ENCODE results near the gene PACS2. TPM values are rescaled to one million over a fixed set of nuclear protein-coding genes. Genes with fewer than 3 reads are reported as not detected.

Gene PACS2
- total RNA-seq, 4 donors from 2014 or later, result 37.1 to 116 (median 52.2) TPM

DNA sequence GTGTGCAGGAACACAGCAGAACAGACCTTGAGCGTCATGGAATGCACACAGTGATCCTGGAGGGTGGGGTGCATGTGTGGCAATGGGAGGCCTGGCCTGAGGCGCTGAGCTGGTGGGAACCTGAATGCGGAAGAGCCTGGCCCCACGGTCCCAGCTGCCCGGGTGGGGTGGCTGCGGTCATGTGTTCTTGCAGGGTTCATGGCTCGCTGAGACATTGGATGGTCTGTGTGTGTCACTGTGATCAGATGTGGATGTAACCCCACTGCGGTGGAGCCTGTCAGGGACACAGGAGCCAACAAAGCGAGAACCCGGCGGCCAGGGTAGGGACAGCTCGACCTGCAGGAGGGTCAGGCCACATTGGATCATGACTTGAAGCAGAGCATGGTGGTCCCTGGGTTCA is 128.3 kb downstream of the PACS2 start:
- H3K4me1 ChIP-seq, result no peaks in the 10 kb centered on the region
- H3K36me3 ChIP-seq, result no peaks in the 10 kb centered on the region
- intact Hi-C loops (cut with DNase I; ENCODE audit: low total_unique reads), result no loop called here

DNA sequence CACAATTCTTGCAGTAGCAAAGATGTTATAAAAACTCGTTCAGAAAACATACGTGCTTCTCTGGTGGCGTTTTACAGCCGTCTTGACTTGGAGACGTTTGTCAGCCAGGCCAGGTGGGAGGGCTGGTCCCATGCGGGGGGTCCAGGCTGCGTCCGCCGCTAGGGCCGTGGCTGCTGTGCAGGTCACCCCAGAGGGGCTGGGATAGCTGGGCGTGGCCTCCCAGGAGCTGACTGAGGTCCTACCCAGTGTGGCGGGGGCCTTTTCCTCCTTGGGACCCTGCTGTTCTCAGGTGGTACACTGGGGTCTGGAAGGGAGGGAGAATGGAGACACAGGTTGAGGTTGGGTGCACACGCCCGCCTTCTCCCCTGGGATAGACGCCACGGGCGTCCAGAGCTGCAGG is 130.3 kb downstream of the PACS2 start:
- DNase-seq, result no peak
- Histone ChIP-seq H3K27ac (no peak overlapping the region), H3K4me1 (no peaks in the 10 kb centered on the region), H3K4me3 (no peak overlapping the region), H3K27me3 (no peaks in the 10 kb centered on the region), H3K9me3 (no peaks in the 10 kb centered on the region), H3K36me3 (no peaks in the 10 kb centered on the region)
- intact Hi-C loops (cut with DNase I; ENCODE audit: low total_unique reads), result no loop called here
- TF ChIP-seq, protein P1, sequence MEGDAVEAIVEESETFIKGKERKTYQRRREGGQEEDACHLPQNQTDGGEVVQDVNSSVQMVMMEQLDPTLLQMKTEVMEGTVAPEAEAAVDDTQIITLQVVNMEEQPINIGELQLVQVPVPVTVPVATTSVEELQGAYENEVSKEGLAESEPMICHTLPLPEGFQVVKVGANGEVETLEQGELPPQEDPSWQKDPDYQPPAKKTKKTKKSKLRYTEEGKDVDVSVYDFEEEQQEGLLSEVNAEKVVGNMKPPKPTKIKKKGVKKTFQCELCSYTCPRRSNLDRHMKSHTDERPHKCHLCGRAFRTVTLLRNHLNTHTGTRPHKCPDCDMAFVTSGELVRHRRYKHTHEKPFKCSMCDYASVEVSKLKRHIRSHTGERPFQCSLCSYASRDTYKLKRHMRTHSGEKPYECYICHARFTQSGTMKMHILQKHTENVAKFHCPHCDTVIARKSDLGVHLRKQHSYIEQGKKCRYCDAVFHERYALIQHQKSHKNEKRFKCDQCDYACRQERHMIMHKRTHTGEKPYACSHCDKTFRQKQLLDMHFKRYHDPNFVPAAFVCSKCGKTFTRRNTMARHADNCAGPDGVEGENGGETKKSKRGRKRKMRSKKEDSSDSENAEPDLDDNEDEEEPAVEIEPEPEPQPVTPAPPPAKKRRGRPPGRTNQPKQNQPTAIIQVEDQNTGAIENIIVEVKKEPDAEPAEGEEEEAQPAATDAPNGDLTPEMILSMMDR (IDR thresholded peaks at IDR 0.05), result no peak

More for the DNA sequence above, 128.3 kb downstream of the PACS2 start:
- no peak for TF ChIP-seq POLR2A (IDR thresholded peaks at IDR 0.05)
- TF ChIP-seq, protein P1 (IDR thresholded peaks at IDR 0.05), result no peak
- no peak overlapping the region for H3K27ac ChIP-seq
- no peak for DNase-seq
- no peaks in the 10 kb centered on the region for H3K9me3 ChIP-seq
- no peaks in the 10 kb centered on the region for H3K27me3 ChIP-seq
- no peak overlapping the region for H3K4me3 ChIP-seq

DNA sequence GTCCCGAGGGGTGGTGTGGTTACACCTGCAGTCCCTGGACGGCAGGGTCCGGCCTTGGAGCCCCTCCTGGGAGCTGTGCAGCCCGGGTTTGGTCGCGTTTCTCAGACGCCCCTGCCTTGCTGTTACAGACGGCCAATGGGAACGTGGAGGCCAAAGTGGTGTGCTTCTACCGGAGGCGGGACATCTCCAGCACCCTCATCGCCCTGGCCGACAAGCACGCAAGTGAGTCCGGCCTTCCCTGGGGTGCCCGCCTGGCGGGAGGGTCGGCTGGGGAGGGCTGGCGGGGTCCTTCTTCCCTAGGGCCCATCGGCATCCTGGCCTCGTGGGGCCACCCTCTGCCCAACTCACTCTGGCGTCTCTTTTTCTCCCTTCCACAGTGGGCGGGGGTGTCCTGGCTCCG is 130.7 kb downstream of the PACS2 start:
- H3K36me3 ChIP-seq, result no peaks in the 10 kb centered on the region

DNA sequence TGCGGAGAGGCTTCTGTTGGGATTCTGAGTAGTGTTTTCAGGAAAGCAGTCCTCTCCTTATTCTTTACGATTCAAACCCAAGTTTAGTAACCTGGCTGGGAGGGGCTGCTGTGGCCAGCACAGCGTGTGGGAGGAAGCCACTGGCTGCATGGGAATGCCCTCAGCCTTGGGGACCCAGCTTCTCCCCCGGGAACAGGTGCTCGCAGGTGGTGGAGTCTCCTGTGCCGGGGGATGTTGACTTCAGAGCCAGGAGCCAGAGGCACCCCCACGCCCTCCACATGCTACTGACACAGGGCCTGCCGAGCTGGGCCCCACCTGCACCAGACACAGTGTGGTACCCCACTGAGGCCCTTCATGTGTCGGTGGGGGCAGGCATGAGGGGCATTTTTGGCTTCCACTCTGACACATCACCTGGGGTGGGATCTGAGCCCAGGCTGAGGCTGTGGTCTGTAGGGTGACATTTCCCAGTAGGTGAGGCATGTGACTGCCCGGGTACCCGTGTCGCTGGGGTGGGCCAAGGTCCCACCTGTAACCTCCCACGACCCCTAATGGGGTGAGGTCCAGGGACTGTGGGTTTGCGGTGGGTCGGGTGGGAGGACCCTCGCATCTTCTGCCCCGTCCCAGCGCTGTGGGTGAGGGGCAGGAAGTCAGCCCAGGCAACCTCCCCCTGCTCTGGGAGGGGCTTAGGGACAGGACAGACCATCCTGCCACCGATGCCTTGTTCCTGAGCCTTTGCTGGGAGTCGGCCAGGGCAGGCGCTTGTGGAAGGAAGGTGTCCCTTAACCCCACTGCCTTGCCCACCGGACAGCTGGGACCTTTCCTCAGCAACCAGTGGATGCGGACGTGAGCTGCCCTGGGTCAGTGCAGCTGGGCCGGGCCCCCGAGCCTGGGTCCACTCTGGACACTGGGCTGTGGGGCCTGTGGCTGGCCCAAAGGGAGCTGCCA is 131.6 kb downstream of the PACS2 start:
- Histone ChIP-seq H3K27me3 (no peaks in the 10 kb centered on the region), H3K27ac (no peak overlapping the region), H3K4me3 (no peak overlapping the region), H3K4me1 (no peaks in the 10 kb centered on the region), H3K36me3 (no peaks in the 10 kb centered on the region), H3K9me3 (no peaks in the 10 kb centered on the region)
- no peak for DNase-seq
- TF ChIP-seq POLR2A (IDR thresholded peaks at IDR 0.05), result no peak
- TF ChIP-seq, protein P1 (IDR thresholded peaks at IDR 0.05), result no peak
- intact Hi-C loops (cut with DNase I; ENCODE audit: low total_unique reads), result no loop called here

More for the DNA sequence above, 130.7 kb downstream of the PACS2 start:
- DNase-seq, result no peak
- Histone ChIP-seq H3K4me3 (no peak overlapping the region), H3K27me3 (no peaks in the 10 kb centered on the region), H3K9me3 (no peaks in the 10 kb centered on the region), H3K27ac (no peak overlapping the region), H3K4me1 (no peaks in the 10 kb centered on the region)
- TF ChIP-seq, protein P1 (IDR thresholded peaks at IDR 0.05), result no peak
- no peak for TF ChIP-seq POLR2A (IDR thresholded peaks at IDR 0.05)
- intact Hi-C loops (cut with DNase I; ENCODE audit: low total_unique reads), result no loop called here

DNA sequence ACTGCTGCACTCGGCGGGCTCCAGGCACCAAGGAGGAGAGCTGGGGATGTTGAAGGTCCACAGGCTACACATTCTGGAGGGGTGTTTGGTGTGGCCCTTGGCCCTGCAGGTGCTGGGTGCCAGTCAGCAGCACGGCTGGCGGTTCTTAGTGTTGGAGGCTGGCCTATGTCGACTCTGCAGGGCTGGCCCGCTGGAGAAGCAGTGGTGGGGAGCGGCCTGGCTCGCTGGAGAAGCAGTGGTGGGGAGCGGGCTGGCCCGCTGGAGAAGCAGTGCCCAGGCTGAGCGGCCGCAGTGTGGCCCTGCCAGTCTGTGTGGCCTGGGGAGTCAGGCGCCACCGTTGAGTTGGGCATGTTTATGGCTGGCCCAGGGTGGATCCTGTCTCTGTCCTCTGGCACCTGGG is 132.4 kb downstream of the PACS2 start:
- Histone ChIP-seq H3K4me3 (no peak overlapping the region), H3K4me1 (no peaks in the 10 kb centered on the region), H3K9me3 (no peaks in the 10 kb centered on the region), H3K27me3 (no peaks in the 10 kb centered on the region), H3K36me3 (no peaks in the 10 kb centered on the region), H3K27ac (no peak overlapping the region)
- intact Hi-C loops (cut with DNase I; ENCODE audit: low total_unique reads), result no loop called here
- TF ChIP-seq POLR2A (IDR thresholded peaks at IDR 0.05), result no peak
- TF ChIP-seq, protein P1 (IDR thresholded peaks at IDR 0.05), result no peak
- DNase-seq, result no peak
